ENCODE measurements around the gene CCL18.
"Not testable (repeated sequence)": the region's sequence is repeated elsewhere in the genome, so short reads cannot be mapped to it uniquely, and the experiment has no call there.

- TF ChIP-seq CTCF (conservative IDR thresholded peaks at IDR 0.05; ENCODE audit: low read depth, low read length); MAFK (IDR thresholded peaks at IDR 0.05; ENCODE audit: low read depth, low read length); POLR2A (IDR thresholded peaks at IDR 0.05; ENCODE audit: low read depth, low read length); RFX5 (IDR thresholded peaks at IDR 0.05; ENCODE audit: low read depth, low read length); RAD21 (IDR thresholded peaks at IDR 0.05; ENCODE audit: low read length); FOS (IDR thresholded peaks at IDR 0.05; ENCODE audit: low read depth, low read length): not testable (repeated sequence)
These were observed 19.6 kb downstream of the CCL18 start for GRCh38 chr17:36083691-36084090.
